Liver (tissue), 9 donors: ENCODE results near the gene CUX1. TPM values are rescaled to one million over a fixed set of nuclear protein-coding genes. Genes with fewer than 3 reads are reported as not detected.

Source experiments
- DNase-seq: peaks from one replicate; pipeline ENCODE4 v3.0.0-alpha.2; 2017; ENCODE audit warnings: low spot score
- H3K27ac ChIP-seq, 2 donors: one replicate each; pipeline ENCODE4 v1.7.0; 2013; ENCODE audit warnings: inconsistent platforms in 2 of 2, low read length in 2 of 2, control low read depth in 1 of 2, low read depth in 1 of 2, mild to moderate bottlenecking in 1 of 2
- H3K27me3 ChIP-seq, 4 donors: one replicate each; pipeline versions ENCODE4 v1.6.1 to v1.7.0; 2013; ENCODE audit warnings: low read length in 3 of 4, inconsistent platforms in 1 of 4, mild to moderate bottlenecking in 1 of 4, moderate library complexity in 1 of 4; ENCODE audit not compliant: control insufficient read depth in 4 of 4, insufficient read depth in 4 of 4
- H3K36me3 ChIP-seq, 4 donors: one replicate each; pipeline versions ENCODE4 v1.6.1 to v1.7.0; 2013; ENCODE audit warnings: low read length in 3 of 4, mild to moderate bottlenecking in 3 of 4, low read depth in 1 of 4, moderate library complexity in 1 of 4; ENCODE audit not compliant: control insufficient read depth in 4 of 4, insufficient read depth in 3 of 4
- H3K4me1 ChIP-seq, 4 donors: one replicate each; pipeline versions ENCODE4 v1.6.1 to v1.7.0; 2013; ENCODE audit warnings: low read length in 3 of 4, mild to moderate bottlenecking in 3 of 4, moderate library complexity in 1 of 4; ENCODE audit not compliant: control insufficient read depth in 4 of 4, insufficient read depth in 4 of 4
- H3K4me3 ChIP-seq, 3 donors: one replicate each; pipeline versions ENCODE4 v1.6.1 to v1.7.0; 2013; ENCODE audit warnings: low read length in 3 of 3, control low read depth in 1 of 3, low read depth in 1 of 3, mild to moderate bottlenecking in 1 of 3
- H3K9ac ChIP-seq, 2 donors: one replicate each; pipeline ENCODE4 v1.7.0; 2013; ENCODE audit warnings: low read length in 2 of 2, mild to moderate bottlenecking in 2 of 2, moderate library complexity in 2 of 2, control low read depth in 1 of 2, low read depth in 1 of 2
- H3K9me3 ChIP-seq, 4 donors: one replicate each; pipeline versions ENCODE4 v1.6.1 to v1.7.0; 2013; ENCODE audit warnings: low read length in 3 of 4; ENCODE audit not compliant: control insufficient read depth in 4 of 4
- ATF3 ChIP-seq: IDR thresholded peaks from 2 replicates; pipeline ENCODE4 v1.6.1; 2016; ENCODE audit warnings: antibody characterized with exemption
- CTCF ChIP-seq: fragments of 150-350 bp; IDR thresholded peaks from 2 replicates; pipeline ENCODE4 v1.5.1; 2017; ENCODE audit warnings: improper control_type of control experiment, low read depth, low read length; ENCODE audit not compliant: missing input control
- EGR1 ChIP-seq, 2 donors: IDR thresholded peaks; 2 replicates each; pipeline ENCODE4 v1.6.1; 2016 to 2018; ENCODE audit warnings: antibody characterized with exemption in 2 of 2, low read depth in 2 of 2
- FOXA2 ChIP-seq: IDR thresholded peaks from 2 replicates; pipeline ENCODE4 v1.6.1; 2016; ENCODE audit warnings: antibody characterized with exemption
- HNF4A ChIP-seq, 2 donors: conservative IDR thresholded peaks; 2 replicates each; pipeline ENCODE4 v1.6.1; 2016; ENCODE audit warnings: antibody characterized with exemption in 2 of 2, mild to moderate bottlenecking in 2 of 2
- HNF4G ChIP-seq: IDR thresholded peaks from 2 replicates; pipeline ENCODE4 v1.6.1; 2016; ENCODE audit warnings: antibody characterized with exemption
- JUND ChIP-seq, 2 donors: IDR thresholded peaks; 2 replicates each; pipeline ENCODE4 v1.6.1; 2016; ENCODE audit warnings: antibody characterized with exemption in 2 of 2
- MAX ChIP-seq: IDR thresholded peaks from 2 replicates; pipeline ENCODE4 v1.6.1; 2016; ENCODE audit warnings: antibody characterized with exemption
- NR2F2 ChIP-seq: IDR thresholded peaks from 2 replicates; pipeline ENCODE4 v1.6.1; 2016; ENCODE audit warnings: antibody characterized with exemption
- RAD21 ChIP-seq, 2 donors: IDR thresholded peaks; 2 replicates each; pipeline ENCODE4 v1.6.1; 2016; ENCODE audit warnings: antibody characterized with exemption in 2 of 2, mild to moderate bottlenecking in 2 of 2
- RXRA ChIP-seq, 2 donors: IDR thresholded peaks; 2 replicates each; pipeline ENCODE4 v1.6.1; 2017 to 2018; ENCODE audit warnings: antibody characterized with exemption in 2 of 2, mild to moderate bottlenecking in 1 of 2
- SP1 ChIP-seq: IDR thresholded peaks from 2 replicates; pipeline ENCODE4 v1.6.1; 2018; ENCODE audit warnings: antibody characterized with exemption, mild to moderate bottlenecking
- WGBS: extraction: QIAGEN DNeasy Blood & Tissue Kit; methylation state at CpG from one replicate; pipeline ENCODE4 v1.1.7; 2013; 5-methylcytosine and 5-hydroxymethylcytosine counted together
- polyA plus RNA-seq, 2 donors: library from polyadenylated mRNA; stranded (reverse) in 1 of 2; unstranded in 1 of 2; fragments of 200-250 nt in 1 of 2; fragments of >200 nt in 1 of 2; fragmentation: Nextera tagmentation in 1 of 2; extraction: Ambion mirVana in 1 of 2; gene quantifications; one replicate each; pipeline versions ENCODE4 v1.2.1 to v1.2.3, GENCODE V29; 2013 to 2015
- total RNA-seq, 2 donors: library from RNA; depleted of rRNA; stranded (reverse); fragments of >200 nt; gene quantifications; one replicate each; pipeline ENCODE4 v1.2.3, GENCODE V29; 2014
- TF ChIP-seq, protein P1 (sequence below): IDR thresholded peaks from 2 replicates; pipeline ENCODE4 v1.6.1; 2016; ENCODE audit warnings: antibody characterized with exemption, mild to moderate bottlenecking
- donor health status: healthy.
- donor health status: healthy.
- donor health status: healthy.
- donor health status: healthy.
- donor health status: healthy.

CUX1 gene
- total and polyA plus RNA-seq, 4 donors, result 18.6 to 40.6 (median 21.4) TPM

DNA sequence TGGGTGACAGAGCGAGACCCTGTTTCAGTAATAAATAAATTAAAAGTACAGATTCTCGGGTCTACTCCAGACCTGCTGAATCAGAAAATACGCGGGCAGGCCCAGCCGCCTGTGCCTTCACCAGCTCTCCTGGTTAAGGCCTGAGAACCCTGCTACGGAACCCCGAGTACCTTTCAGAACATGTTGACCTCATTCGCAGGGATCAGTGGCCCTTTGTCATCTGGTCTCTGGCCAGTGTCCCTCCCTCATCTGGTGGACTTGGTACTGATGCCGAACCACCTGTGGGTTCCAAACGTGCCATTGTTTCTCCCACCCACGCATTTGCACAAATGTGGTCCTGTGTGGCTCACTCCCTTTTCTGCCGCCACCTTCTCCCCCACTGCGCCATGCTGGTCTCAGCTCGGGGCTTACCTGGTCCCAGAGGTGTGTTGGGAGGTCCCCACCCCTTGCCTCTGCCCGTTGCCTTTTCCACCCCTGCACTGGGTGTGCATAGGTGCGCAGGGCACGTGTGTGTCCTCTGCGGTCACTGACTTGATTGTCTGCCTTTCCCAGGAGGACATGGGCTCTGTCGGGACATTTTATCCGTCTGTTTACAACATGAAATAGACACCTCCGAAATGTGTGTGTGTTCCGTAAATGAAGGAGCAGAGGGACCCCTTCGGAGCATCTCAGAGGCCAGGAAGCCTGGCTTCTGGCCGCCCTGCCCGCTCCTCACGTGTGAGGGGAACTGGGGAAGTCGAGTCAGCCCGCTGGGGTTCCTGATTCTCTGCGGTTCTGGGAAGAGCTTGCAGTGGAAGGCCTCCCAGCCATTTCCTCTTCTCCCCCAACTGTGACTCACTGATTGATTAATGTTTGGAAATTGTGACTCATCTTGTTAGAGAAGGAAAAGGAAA, 135.2 kb downstream of the CUX1 start:
- no peak overlapping the region for H3K9ac ChIP-seq
- TF ChIP-seq ATF3 (peak; percentile 25), FOXA2 (no peak), CTCF (no peak), HNF4A (conservative IDR thresholded peaks at IDR 0.05) (peak; percentile 10 to 30), RXRA (IDR thresholded peaks at IDR 0.05) (peak in 1 of 2 donors; percentile 12), JUND (IDR thresholded peaks at IDR 0.05) (peak; percentile 79 to 93)
- H3K27ac ChIP-seq, result peak overlapping the region; percentile 19 to 37
- WGBS, result 81% methylated on average over 29 of the region's 29 CpGs
- H3K4me3 ChIP-seq, result no peak overlapping the region
- H3K27me3 ChIP-seq, result no peaks in the 10 kb centered on the region
- peaks cover 0 to 3% (median under 1%) of the 10 kb centered on the region in 4 donors for H3K4me1 ChIP-seq
- no peaks in the 10 kb centered on the region for H3K36me3 ChIP-seq
- no peak for DNase-seq
- no peaks in the 10 kb centered on the region for H3K9me3 ChIP-seq

GRCh38 chr7:101953248-101953819, 135.9 kb downstream of the CUX1 start:
- TF ChIP-seq RAD21 (IDR thresholded peaks at IDR 0.05) (peak in 1 of 2 donors; percentile 11), NR2F2 (no peak), JUND (IDR thresholded peaks at IDR 0.05) (peak in 1 of 2 donors; percentile 8)
- Histone ChIP-seq H3K4me1 (no peaks in the 10 kb centered on the region), H3K27ac (peak overlapping the region in 1 of 2 donors; percentile 37), H3K9me3 (no peaks in the 10 kb centered on the region), H3K4me3 (no peak overlapping the region), H3K27me3 (no peaks in the 10 kb centered on the region), H3K9ac (no peak overlapping the region), H3K36me3 (no peaks in the 10 kb centered on the region)
- DNase-seq, result no peak
- WGBS, result 89% methylated on average over 14 of the region's 14 CpGs

DNA sequence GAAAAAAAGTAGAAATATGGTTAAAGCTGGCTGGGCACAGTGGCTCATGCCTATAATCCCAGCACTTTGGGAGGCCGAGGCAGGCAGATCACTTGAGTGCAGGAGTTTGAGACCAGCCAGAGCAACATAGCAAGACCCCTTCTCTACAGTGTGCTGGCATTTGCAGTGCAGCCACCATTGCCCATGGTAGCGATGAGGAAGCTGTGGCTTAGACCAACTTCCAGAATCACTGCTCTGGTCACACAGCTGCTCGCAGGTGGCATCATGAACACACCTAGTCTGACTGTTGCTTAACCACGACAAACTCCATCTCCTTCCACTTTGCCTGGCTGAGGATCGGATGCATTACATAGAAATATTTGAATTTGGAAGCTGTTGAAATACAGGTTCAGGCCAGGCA, 137.1 kb downstream of the CUX1 start:
- DNase-seq, result no peak
- Histone ChIP-seq H3K4me1 (no peaks in the 10 kb centered on the region), H3K9me3 (no peaks in the 10 kb centered on the region), H3K36me3 (no peaks in the 10 kb centered on the region), H3K4me3 (no peak overlapping the region), H3K27ac (no peak overlapping the region), H3K9ac (no peak overlapping the region), H3K27me3 (no peaks in the 10 kb centered on the region)
- no peak for TF ChIP-seq SP1
- TF ChIP-seq, protein P1, sequence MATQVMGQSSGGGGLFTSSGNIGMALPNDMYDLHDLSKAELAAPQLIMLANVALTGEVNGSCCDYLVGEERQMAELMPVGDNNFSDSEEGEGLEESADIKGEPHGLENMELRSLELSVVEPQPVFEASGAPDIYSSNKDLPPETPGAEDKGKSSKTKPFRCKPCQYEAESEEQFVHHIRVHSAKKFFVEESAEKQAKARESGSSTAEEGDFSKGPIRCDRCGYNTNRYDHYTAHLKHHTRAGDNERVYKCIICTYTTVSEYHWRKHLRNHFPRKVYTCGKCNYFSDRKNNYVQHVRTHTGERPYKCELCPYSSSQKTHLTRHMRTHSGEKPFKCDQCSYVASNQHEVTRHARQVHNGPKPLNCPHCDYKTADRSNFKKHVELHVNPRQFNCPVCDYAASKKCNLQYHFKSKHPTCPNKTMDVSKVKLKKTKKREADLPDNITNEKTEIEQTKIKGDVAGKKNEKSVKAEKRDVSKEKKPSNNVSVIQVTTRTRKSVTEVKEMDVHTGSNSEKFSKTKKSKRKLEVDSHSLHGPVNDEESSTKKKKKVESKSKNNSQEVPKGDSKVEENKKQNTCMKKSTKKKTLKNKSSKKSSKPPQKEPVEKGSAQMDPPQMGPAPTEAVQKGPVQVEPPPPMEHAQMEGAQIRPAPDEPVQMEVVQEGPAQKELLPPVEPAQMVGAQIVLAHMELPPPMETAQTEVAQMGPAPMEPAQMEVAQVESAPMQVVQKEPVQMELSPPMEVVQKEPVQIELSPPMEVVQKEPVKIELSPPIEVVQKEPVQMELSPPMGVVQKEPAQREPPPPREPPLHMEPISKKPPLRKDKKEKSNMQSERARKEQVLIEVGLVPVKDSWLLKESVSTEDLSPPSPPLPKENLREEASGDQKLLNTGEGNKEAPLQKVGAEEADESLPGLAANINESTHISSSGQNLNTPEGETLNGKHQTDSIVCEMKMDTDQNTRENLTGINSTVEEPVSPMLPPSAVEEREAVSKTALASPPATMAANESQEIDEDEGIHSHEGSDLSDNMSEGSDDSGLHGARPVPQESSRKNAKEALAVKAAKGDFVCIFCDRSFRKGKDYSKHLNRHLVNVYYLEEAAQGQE, result no peak
- no peak for TF ChIP-seq MAX
- TF ChIP-seq HNF4G, result no peak
- TF ChIP-seq EGR1 (IDR thresholded peaks at IDR 0.05; ENCODE audit: low read depth in 2 of 2), result no peak
- no peak for TF ChIP-seq HNF4A (conservative IDR thresholded peaks at IDR 0.05)
- WGBS, result 92% methylated on average over 5 of the region's 5 CpGs
